Stimulated activated CD4-positive, alpha-beta T cell treated with anti-CD3 and anti-CD28 coated beads, TNF-alpha, amount 100 ng/mL, for 24 hours (primary cell): ENCODE measurements around the gene PRKCZ.

Experiments used
- DNase-seq, 3 experiments: peaks; one replicate each; pipeline ENCODE4 v3.0.0-alpha.2; 2020; ENCODE audit warnings: low read depth in 3 of 3

Gene PRKCZ

GRCh38 chr1:2229037-2229864 lies 179.0 kb downstream of the PRKCZ start:
- peak in 1 of 3 experiments; percentile 51 for DNase-seq

GRCh38 chr1:2229911-2230731 lies 179.9 kb downstream of the PRKCZ start:
- DNase-seq = no peak

- DNase-seq = peak in 1 of 3 experiments; percentile 40
Observed at GRCh38 chr1:2230781-2231531, 180.7 kb downstream of the PRKCZ start.

- peak in 2 of 3 experiments; percentile 49 to 82 for DNase-seq
Observed at GRCh38 chr1:2231532-2232254, 181.5 kb downstream of the PRKCZ start.

- no peak for DNase-seq
Observed at GRCh38 chr1:2232255-2232915, 182.2 kb downstream of the PRKCZ start.

GRCh38 chr1:2232916-2233438 lies 182.8 kb downstream of the PRKCZ start:
- DNase-seq = no peak

- no peak for DNase-seq
Observed at GRCh38 chr1:2233468-2233867, 183.3 kb downstream of the PRKCZ start.

- peak in 1 of 3 experiments; percentile 54 for DNase-seq
Observed at GRCh38 chr1:2233997-2234761, 184.0 kb downstream of the PRKCZ start.

GRCh38 chr1:2234762-2235113 lies 184.5 kb downstream of the PRKCZ start:
- no peak for DNase-seq
